Suppressor macrophage (primary cell): ENCODE data around the gene PDX1.
A peak's percentile ranks its signal among the peaks of the same experiment; 100 is the strongest.
"Not testable (repeated sequence)": the region's sequence is repeated elsewhere in the genome, so short reads cannot be mapped to it uniquely, and the experiment has no call there.

Experiments used
- DNase-seq, 4 experiments: peaks; one replicate each; pipeline ENCODE4 v3.0.0-alpha.2; 2020 to 2022

Gene PDX1

GRCh38 chr13:27956576-27957300, 36.9 kb downstream of the PDX1 start:
- DNase-seq: no peak

GRCh38 chr13:27959976-27960361, 40.2 kb downstream of the PDX1 start:
- no peak for DNase-seq

- DNase-seq: peak; percentile 52 to 80 (median 62)
These were observed 40.8 kb downstream of the PDX1 start for GRCh38 chr13:27960362-27961226.

- DNase-seq: no peak
These were observed 41.7 kb downstream of the PDX1 start for GRCh38 chr13:27961227-27962085.

GRCh38 chr13:27962128-27962841, 42.5 kb downstream of the PDX1 start:
- DNase-seq: no peak

GRCh38 chr13:27962982-27963381, 43.2 kb downstream of the PDX1 start:
- no peak for DNase-seq

GRCh38 chr13:27963491-27963890, 43.7 kb downstream of the PDX1 start:
- no peak for DNase-seq

- DNase-seq: not testable (repeated sequence)
These were observed 44.4 kb downstream of the PDX1 start for GRCh38 chr13:27964206-27964605.

- no peak for DNase-seq
These were observed 45.0 kb downstream of the PDX1 start for GRCh38 chr13:27964741-27965323.

- DNase-seq: no peak
These were observed 45.5 kb downstream of the PDX1 start for GRCh38 chr13:27965343-27965739.

GRCh38 chr13:27965740-27966640, 46.2 kb downstream of the PDX1 start:
- no peak for DNase-seq

GRCh38 chr13:27966641-27967202, 46.9 kb downstream of the PDX1 start:
- DNase-seq: no peak

- DNase-seq: peak in 3 of 4 experiments; percentile 30 to 59 (median 43)
These were observed 47.5 kb downstream of the PDX1 start for GRCh38 chr13:27967203-27967735.

GRCh38 chr13:27967736-27968315, 48.0 kb downstream of the PDX1 start:
- no peak for DNase-seq

- peak in 1 of 4 experiments; percentile 30 for DNase-seq
These were observed 48.7 kb downstream of the PDX1 start for GRCh38 chr13:27968316-27969081.

GRCh38 chr13:27969082-27969865, 49.5 kb downstream of the PDX1 start, which contains the start of gene CDX2:
Gene CDX2 (minus strand): TSS chr13:27969315. CDS start chr13:27969006, 309 bp downstream.
- DNase-seq: no peak

GRCh38 chr13:27969866-27970229, 50.0 kb downstream of the PDX1 start:
- no peak for DNase-seq
